GM19099 (cell line): ENCODE measurements around the gene SPDEF.

Source experiments
- POLR2A ChIP-seq: IDR thresholded peaks from 3 replicates; pipeline ENCODE4 v1.6.1; 2011; ENCODE audit warnings: low read depth; ENCODE audit not compliant: insufficient read length; ENCODE audit errors: extremely low read depth

Gene SPDEF

DNA sequence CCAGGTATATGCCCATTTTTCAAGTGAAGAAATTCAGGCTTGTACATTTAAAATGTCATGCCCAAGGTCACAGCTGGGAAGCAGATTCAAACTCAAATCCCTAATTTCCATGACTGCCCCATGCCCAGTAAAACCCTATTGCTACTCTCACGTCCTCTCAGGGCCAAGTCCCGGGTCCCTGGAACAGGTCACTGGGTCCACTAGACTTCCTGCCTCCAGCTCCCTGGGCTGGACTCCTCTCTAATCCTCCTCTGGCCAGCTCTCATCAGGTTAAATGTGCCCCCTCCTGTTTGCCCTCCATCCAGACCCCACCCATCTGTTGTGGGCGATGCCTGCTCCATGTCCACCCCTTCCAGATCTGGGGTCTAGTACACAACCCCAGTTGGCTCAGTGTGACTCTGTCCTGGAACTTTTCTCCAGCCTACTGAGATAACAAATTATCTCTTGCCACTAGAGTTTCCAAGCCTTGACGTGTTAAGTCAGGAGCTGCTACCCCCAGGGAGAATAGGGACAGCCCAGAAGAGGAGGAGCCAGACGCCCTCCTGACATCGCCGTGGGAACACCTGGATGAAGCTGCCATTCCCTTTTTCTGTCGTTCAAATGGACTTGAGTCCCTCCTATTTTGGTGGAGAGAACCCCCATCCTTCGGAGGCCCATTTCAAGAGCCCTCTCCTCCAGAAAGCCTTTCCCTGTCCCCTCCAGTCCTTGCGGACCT lies 3.7 kb upstream of the SPDEF start:
- no peak for TF ChIP-seq POLR2A

DNA sequence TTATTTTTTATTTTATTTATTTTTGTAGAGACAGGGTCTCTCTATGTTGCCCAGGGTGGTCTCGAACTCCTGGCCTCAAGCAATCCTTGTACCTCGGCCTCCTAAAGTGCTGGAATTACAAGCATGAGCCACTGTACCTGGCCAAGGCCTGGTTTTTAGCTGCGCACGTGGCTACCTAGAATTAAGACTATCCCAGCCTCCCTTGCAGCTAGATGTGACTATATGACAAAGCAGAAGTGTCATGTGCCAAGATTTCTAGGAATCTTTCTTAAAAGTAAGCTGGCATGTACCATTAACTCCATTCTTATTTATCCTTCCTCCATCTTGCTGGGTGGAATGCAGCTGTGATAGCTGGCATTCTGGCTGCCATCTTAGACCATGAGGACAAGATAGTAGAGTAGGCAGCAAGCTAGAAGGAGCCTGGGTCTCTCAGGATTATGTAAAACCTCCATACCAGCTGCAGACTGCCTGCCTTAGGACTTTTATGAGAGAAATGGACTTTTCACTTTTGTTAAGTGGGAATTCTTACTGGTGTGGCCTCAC lies 2.1 kb upstream of the SPDEF start:
- TF ChIP-seq POLR2A: no peak

DNA sequence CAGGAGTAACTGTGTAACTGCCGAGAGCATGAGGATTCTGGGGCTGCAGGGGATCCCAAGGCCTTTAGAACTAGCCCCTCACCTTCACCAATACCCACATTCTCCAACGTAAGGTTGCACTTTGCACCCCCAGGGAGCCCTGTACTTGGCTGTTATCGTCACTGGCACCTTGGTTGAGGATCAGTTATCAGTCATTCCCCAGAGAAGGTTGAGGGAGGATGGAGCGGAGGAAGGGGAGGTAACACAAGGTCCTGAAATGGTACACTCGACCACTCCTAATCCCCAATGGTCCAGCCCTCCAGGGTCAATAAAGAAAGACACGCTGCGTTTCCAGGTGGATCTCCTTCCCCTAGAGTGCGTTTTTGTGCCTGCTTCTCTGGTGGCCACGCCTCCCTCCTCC lies 1.1 kb upstream of the SPDEF start:
- no peak for TF ChIP-seq POLR2A

DNA sequence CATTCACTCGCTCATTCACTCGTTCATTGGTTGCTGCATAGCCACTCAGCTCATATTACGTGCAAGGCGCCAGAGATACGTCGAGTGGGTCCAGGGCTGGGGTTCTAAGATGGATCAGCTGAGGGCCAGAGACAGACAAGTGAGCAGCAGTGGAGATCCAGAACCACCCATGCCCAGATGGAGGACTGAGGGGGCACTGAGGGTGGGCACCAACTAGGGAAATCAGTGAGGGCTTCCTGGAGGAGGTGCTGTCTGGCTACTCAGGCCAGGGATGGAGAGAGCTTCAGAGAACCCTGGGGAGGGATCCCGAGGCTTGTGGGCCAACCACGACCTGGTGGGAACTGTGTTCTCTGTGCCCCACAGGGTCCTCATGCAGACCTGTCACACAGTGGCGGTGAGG lies 364 bp upstream of the SPDEF start:
- no peak for TF ChIP-seq POLR2A

DNA sequence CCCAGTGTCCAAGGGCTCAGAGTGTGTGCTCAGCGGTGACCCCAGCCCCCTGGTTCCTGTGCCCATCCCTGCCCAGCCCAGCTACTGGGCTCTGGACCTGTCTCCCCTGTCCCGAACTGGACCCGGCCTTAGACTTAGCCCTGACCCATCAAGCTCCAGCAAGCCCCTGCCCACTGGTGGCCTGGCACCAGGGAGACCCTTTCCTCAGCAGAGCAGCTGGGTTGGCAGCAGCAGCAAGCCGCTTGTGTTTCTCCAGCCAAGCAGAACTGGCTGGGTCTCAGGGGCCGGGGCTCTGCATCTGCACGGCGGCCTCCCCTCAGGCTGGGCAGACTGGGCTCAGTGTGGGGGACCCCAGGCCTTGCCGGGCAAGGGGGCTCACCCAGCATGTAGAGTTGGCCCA lies 801 bp downstream of the SPDEF start:
- TF ChIP-seq POLR2A: no peak

DNA sequence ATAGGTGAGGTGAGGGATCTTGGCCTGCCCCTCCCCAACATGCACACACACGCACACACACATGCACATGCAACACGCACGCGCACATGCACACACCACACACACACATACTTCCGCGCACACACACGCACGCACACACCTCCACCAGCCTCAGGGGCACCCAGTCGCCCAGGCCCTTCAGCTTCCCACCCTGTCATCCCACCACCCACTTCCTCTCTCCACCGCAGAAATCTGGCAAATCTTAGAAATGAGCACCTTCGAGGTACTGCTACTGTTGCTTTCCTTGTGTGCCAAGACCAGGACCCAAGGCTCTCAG lies 1.2 kb downstream of the SPDEF start:
- TF ChIP-seq POLR2A: no peak

DNA sequence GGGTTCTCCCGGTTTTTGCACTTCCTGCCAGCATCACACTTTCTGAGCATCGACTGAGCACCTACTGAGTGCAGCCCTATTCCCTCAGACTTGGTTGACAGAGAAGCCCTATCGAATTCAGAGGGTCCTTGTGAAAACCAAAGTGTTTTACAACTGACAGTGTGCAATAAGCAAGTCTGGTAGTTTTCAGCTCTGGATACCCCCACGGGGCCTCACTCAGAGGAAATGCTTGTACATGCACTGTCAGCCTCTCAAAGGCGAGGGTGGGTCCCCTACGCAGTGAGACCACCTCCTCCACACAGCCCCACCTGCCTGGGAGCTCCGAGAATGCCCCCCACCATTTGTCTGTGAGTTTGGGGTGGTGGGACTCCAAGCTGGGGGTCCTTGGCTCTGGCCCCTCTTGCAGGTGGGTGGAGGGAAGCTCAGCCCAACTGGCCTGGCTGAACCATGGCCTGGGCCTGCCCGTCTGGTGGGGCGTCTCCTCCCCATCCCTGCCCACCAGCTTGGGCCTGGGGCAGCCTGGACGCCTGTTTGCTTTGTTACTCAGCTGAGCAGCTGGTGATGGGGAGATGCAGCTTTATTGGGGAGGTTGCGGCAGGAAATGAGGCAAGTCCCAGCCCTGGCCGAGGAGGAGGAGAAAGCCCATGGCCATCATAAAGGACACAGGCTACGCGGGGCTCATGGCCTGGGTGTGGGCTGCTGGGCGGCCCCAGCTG lies 1.7 kb downstream of the SPDEF start:
- no peak for TF ChIP-seq POLR2A

DNA sequence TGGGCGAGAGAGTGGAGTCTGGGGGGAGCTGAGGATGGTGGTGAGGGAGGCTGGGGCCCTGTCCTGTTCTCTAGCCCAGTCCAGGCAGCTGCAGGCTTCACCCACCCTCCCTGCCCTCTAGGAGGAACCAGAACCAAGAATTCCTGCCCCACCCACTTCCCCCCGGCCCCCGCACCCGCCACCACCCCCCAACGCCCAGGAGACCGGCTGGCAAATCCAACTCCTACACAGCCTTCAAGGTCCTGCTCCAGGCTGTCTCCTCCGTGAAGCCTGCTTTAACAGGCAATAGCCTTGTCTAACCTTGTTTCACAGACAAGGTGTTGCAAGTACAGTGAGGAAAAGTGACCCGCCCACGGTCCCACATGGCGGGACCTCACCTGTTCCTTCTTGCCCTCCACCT lies 2.4 kb downstream of the SPDEF start:
- TF ChIP-seq POLR2A: no peak

DNA sequence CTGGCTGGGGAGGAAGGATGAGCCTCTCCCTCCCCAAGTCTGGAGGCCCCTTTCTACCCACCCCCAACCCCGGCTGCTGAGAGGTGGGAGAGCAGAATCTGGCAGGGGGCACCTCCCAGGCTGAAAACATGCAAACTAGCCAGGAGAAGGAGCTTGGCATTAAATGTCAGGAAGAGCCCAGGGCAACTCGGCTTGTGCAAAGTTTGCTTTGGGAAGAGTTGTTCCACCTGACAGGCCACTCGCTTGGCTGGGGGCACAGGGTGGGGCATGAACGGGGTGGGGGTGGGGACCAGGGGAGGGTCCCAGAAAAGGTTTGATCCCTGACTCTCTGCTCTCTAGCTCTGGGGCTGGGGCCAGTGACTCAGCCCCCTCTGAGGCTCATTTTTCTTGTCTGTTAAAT lies 3.0 kb downstream of the SPDEF start:
- no peak for TF ChIP-seq POLR2A

DNA sequence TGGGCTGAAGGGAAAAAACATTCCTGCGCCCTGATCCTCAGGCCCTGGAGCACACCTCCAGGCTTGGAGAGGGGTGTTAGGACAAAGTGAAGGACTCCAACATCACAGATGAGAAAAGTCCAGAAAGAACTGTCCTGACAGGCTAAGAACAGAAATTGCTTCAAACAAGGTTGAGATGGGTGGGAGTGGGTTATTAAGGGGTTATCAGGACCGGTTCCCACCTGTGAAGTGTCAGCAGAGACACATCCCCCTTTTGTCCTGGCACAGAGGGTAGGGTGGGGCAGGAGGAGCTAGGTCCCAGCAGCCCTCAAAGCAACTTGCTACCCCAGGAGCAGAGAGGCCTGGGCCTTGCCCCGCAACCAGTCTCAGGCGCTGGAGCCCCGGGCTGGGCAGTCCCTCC lies 3.5 kb downstream of the SPDEF start:
- TF ChIP-seq POLR2A: no peak

DNA sequence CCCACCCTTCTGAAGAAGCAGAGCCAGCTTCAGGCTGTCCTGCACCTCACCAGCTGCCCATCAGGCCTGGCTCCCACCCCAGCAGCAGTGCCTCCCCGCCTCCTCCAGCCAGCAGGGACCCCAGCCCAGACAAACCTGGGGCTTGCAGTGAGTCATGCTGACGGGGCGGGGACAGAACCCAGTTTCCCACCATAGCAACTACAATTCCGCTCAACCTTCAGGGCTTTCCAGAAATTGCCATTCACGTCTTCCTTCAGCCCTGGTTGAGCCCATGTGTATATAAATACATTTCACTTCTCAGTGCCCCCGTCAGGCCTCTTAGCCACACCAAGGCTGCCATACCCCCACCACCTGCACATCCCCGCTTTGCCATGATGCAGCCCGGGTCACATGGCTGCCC lies 4.4 kb downstream of the SPDEF start:
- no peak for TF ChIP-seq POLR2A

DNA sequence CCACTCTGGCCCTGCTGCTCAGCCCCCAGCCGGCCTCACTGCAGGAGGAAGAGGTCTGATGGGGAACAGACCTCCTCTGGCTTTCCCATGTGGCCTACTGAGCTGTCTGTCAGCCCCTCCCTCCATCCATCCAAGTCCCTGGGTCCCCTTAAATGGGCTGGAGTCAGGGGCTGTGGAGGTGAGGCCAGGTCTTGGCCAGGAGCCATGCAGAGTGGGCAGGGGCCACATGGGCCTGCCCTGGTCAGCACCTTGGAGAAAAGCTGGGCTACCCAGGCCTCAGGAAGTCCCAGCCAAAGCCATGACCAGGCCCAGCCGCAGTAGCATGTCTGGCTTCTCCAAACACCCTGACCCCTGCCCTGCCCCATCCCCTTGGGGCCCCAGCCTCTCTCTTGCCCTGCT lies 6.3 kb downstream of the SPDEF start:
- TF ChIP-seq POLR2A: no peak

DNA sequence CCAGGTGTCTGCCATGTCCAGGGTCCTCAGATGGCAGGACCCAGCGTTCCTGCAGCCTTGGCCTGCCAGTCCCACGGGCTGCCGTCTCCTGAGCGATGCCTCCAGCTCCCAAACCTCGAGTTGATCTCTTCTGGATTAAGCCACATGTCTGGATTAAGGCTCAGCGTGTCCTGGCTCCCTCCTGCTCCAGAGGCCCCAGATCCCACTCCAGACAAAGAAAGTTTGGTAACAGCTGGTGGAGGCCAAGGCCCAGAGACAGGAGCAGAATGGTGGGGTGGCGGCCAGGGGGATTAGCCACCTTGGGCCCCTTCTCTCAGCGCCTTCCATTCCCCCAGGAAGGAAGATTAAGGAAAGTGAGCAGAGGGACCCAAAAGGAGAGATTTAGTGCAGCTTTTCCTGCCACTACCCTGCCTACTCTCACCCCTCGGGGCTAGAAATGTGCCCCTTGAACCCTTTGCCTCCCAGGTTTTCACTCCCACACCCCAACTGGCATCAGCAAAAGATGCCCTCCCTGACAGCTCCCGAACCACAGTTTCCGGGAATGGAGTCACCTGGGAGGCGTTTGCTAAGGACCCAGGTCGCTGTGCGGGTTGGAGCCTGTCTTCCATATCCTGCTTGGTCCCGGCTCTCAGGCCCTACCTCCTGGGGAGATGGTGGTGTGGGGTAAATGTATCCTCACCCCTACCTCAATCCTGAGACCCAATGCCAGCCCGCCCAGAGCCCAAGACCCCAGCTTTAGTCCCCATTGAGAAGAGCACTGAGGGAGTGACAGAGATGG lies 6.9 kb downstream of the SPDEF start:
- TF ChIP-seq POLR2A: no peak

DNA sequence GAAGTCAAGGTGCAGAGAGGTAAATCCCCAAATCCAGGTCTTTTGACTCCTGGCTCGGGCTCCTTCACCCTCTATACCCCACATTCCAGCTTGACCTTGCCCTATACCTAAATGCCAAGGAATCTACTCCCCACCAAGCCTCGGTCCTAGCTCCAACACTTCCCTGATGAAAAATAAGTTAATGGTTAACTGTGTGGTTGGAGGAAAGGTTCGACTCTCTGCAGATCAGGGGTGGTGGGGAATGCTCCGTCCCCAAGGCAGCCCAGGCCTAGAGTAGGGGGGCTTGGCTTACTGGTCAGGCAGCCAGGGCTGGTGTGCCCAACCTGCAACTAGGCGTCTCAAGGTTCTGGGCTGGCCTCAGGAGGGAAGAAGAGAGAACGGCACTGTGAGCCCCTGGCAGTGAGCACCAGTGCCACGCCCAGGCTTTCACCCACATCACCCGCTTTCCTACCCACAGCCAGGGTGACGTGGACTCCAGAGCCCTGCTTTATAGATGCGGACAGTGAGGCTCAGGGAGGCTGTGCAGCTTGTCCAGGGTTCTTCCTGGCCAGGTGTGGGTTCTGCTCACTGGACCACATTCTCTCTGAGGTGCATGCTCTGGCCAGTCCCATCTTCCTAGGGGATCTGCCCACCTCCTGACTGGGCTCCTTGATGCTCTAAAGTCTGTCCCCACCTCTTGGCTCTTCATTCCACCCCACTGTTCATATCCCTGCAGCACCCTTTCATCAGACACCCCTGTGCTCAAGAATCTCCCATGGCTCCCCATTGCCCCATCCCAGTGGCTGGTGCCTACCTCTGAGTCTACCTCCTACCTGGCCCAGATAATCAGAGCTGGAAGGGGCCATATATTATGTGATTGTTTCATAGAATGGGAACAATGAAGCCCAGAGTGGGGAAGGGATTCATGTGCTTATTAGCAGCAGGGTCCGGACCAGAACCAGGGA lies 8.2 kb downstream of the SPDEF start:
- no peak for TF ChIP-seq POLR2A

DNA sequence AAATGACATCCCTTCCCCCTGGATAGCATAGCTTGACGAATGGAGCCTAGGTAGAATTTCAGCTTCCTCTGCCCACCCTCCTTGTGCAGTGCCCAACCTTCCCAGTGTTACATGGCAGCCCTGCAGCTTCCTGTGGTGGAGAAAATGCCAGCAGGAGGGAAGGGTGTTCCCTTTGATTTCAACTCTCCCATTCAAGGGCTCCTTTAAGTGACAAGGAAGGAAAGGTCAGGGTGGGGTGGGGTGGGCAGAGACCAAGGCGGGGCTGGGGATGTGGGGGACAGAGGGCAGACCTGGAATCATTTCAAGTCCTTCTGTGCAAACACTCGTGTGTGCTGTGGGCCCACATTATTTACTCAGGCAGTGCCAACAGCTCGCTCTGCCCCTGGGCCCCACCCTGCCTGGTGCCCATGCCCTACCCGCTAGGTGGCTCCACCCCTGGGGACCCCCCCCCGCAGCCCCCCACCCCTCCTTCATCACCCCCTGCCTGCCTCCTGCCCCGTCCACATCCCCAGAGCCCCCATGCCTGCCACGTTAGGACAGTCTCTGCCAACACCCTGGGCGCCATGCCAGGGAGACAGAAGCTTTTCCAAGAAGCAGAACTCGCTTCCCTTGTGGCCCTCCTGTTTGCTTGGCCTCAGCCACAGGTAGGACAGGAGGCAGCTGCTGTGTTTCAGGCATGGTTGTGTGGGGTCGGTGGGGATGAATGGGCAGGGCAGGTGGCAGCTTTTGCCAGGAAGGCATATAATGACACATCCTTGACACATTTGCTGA lies 9.4 kb downstream of the SPDEF start:
- TF ChIP-seq POLR2A: no peak
